HL-60 (cell line): Measurements from ENCODE around the gene SEBOX.

Experiments used
- DNase-seq, 2 experiments: peaks; one replicate each; pipeline ENCODE4 v3.0.0-alpha.2; 2010 to 2020; ENCODE audit warnings: low read depth in 1 of 2, low spot score in 1 of 2
- H3K27ac ChIP-seq: fragments of 250-450 bp; sonication (Bioruptor Pico); replicated peaks from 2 replicates; pipeline ENCODE4 v1.5.1; 2020; ENCODE audit warnings: mild to moderate bottlenecking, moderate library complexity
- H3K27me3 ChIP-seq: fragments of 250-450 bp; sonication (Bioruptor Pico); 2 replicates; pipeline ENCODE4 v1.5.1; 2021; ENCODE audit warnings: mild to moderate bottlenecking, moderate library complexity; ENCODE audit not compliant: insufficient read depth, poor library complexity, severe bottlenecking
- H3K4me3 ChIP-seq: replicated peaks from 2 replicates; pipeline ENCODE4 v1.5.1; 2011; ENCODE audit warnings: mild to moderate bottlenecking, control low read depth, low read length; ENCODE audit not compliant: insufficient read depth
- GABPA ChIP-seq: IDR thresholded peaks from 2 replicates; pipeline ENCODE4 v1.6.1; 2012; ENCODE audit warnings: low read depth
- POLR2AphosphoS5 ChIP-seq: IDR thresholded peaks from 2 replicates; pipeline ENCODE4 v1.6.1; 2012; ENCODE audit warnings: low read depth
- REST ChIP-seq: IDR thresholded peaks from 2 replicates; pipeline ENCODE4 v1.6.1; 2012; ENCODE audit warnings: low read depth; ENCODE audit not compliant: insufficient replicate concordance
- SPI1 ChIP-seq: IDR thresholded peaks from 2 replicates; pipeline ENCODE4 v1.6.1; 2012; ENCODE audit warnings: low read depth, mild to moderate bottlenecking, borderline replicate concordance
- TF ChIP-seq, protein P1 (sequence below): IDR thresholded peaks from one replicate; pipeline ENCODE4 v1.5.1; 2011; ENCODE audit warnings: low read length, control low read depth, inconsistent platforms; ENCODE audit not compliant: insufficient read depth

Gene SEBOX

DNA sequence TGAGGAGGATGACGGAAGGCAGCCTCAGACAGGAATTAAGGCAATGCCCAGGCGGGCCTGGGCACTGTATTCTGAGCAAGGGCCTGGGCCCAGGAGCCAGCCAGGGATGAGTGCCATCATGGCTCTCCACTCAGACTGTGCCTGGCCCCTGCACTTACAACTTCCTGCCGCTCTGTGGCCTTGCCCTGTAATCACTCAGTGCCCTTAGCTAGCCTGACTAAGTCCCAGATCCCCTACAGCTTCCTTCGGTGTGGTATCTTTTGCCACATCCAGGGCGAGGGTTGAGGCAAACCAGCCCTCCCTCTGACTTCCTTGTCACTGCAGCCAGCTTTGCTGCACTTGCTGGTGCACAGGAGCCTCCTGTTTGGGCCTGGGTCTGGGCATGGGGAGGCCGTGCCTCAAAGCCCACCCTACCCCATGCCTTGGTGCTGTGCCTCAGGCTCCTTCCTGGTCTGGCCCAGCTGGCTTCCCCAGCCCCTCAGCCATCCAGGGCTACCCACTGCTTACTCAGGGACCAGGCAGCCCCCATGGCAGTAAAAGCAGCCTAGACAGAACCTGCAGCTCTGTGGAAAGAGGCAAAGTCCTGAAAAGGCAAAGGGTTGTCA, 31.7 kb upstream of the SEBOX start:
- H3K4me3 ChIP-seq = no peak overlapping the region
- no peaks in the 10 kb centered on the region for H3K27me3 ChIP-seq
- H3K27ac ChIP-seq = no peak overlapping the region
- TF ChIP-seq SPI1 (no peak), POLR2AphosphoS5 (no peak), REST (no peak)
- TF ChIP-seq, protein P1, sequence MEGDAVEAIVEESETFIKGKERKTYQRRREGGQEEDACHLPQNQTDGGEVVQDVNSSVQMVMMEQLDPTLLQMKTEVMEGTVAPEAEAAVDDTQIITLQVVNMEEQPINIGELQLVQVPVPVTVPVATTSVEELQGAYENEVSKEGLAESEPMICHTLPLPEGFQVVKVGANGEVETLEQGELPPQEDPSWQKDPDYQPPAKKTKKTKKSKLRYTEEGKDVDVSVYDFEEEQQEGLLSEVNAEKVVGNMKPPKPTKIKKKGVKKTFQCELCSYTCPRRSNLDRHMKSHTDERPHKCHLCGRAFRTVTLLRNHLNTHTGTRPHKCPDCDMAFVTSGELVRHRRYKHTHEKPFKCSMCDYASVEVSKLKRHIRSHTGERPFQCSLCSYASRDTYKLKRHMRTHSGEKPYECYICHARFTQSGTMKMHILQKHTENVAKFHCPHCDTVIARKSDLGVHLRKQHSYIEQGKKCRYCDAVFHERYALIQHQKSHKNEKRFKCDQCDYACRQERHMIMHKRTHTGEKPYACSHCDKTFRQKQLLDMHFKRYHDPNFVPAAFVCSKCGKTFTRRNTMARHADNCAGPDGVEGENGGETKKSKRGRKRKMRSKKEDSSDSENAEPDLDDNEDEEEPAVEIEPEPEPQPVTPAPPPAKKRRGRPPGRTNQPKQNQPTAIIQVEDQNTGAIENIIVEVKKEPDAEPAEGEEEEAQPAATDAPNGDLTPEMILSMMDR = no peak
- no peak for DNase-seq

DNA sequence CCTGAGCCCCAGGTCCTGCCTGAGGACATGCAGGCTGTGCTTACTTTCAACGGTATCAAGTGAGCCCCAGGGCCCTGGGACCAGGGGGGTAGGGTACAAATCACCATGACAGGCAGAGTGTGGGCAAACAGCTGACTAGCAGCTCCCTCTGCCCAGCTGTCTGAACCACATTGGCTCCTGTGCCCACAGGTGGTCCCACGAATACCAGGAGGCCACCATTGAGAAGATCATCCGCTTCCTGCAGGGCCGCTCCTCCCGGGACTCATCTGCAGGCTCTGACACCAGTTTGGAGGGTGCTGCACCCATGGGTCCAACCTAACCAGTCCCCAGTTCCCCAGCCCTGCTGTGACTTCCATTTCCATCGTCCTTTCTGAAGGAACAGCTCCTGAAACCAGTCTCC, 31.0 kb upstream of the SEBOX start:
- Histone ChIP-seq H3K27me3 (no peaks in the 10 kb centered on the region), H3K4me3 (no peak overlapping the region), H3K27ac (no peak overlapping the region)
- no peak for DNase-seq
- no peak for TF ChIP-seq REST
- no peak for TF ChIP-seq SPI1
- no peak for TF ChIP-seq POLR2AphosphoS5
- TF ChIP-seq GABPA = no peak
- TF ChIP-seq, protein P1 = no peak

GRCh38 chr17:28395426-28395825, 30.4 kb upstream of the SEBOX start:
- Histone ChIP-seq H3K27me3 (no peaks in the 10 kb centered on the region), H3K27ac (no peak overlapping the region), H3K4me3 (no peak overlapping the region)
- no peak for DNase-seq
- TF ChIP-seq POLR2AphosphoS5 (no peak), REST (no peak), SPI1 (no peak), GABPA (no peak)
- TF ChIP-seq, protein P1 = no peak
